Endothelial cell of umbilical vein (primary cell): ENCODE results near the gene ADAMTS12. TPM values are rescaled to one million over a fixed set of nuclear protein-coding genes. Genes with fewer than 3 reads are reported as not detected.

Experiments used
- BruUV-seq: library from RNA; stranded (reverse); fragments of 400-500 nt; replicated peaks from 2 replicates; lab custom pipeline; 2021; lab: Mats Ljungman, UMichigan
- CTCF ChIA-PET: fragments of 300-600, 350-600 bp; sonication (Branson Sonifier 250); formaldehyde crosslinking; loops from one replicate; lab custom pipeline; 2021; ENCODE audit warnings: antibody characterized with exemption, inconsistent platforms; lab: Charles Lee
- POLR2A ChIA-PET: fragments of 300-600, 350-600 bp; sonication (Branson Sonifier 250); formaldehyde crosslinking; loops from one replicate; lab custom pipeline; 2021; ENCODE audit warnings: antibody characterized with exemption, inconsistent platforms; lab: Charles Lee
- DNase-seq: peaks from one replicate; pipeline ENCODE4 v3.0.0-alpha.2; 2011; ENCODE audit warnings: low read depth, low spot score
- FAIRE-seq: peaks from 2 replicates; lab custom pipeline; 2011; peaks lifted over from hg19 to GRCh38; lab: Jason Lieb, UNC
- H2AFZ ChIP-seq: 2 replicates; pipeline ENCODE4 v1.6.0; 2012; ENCODE audit warnings: low read depth, low read length, control low read depth, inconsistent platforms
- H3K27ac ChIP-seq: 2 replicates; pipeline ENCODE4 v1.5.1; 2011; ENCODE audit warnings: low read depth, mild to moderate bottlenecking, control low read depth, low read length, moderate library complexity; ENCODE audit not compliant: insufficient read depth
- H3K27me3 ChIP-seq, 2 experiments: 2 replicates each; pipeline versions ENCODE4 v1.6.0 to v1.6.1; 2011; ENCODE audit warnings: low read length in 2 of 2, mixed read lengths in 1 of 2; ENCODE audit not compliant: control insufficient read depth in 2 of 2, insufficient read depth in 2 of 2
- H3K36me3 ChIP-seq, 2 experiments: 2 replicates in 1 of 2; 3 replicates in 1 of 2; pipeline ENCODE4 v1.5.1; 2011; ENCODE audit warnings: low read length in 2 of 2, mild to moderate bottlenecking in 1 of 2, moderate library complexity in 1 of 2; ENCODE audit not compliant: control insufficient read depth in 2 of 2, insufficient read depth in 2 of 2; ENCODE audit errors: extremely low read depth in 1 of 2
- H3K4me1 ChIP-seq: 3 replicates; pipeline ENCODE4 v1.5.1; 2011; ENCODE audit warnings: mild to moderate bottlenecking, low read length; ENCODE audit not compliant: control insufficient read depth, insufficient read depth; ENCODE audit errors: extremely low read depth
- H3K4me2 ChIP-seq: 2 replicates; pipeline ENCODE4 v1.6.1; 2011; ENCODE audit warnings: low read length, control low read depth, mixed read lengths; ENCODE audit not compliant: insufficient read depth
- H3K4me3 ChIP-seq, 3 experiments: fragments of 200-600 bp in 1 of 3; sonication (generic), shearing (Covaris generic) in 1 of 3; replicated peaks in 1 of 3; 2 replicates each; pipeline ENCODE4 v1.5.1; 2011 to 2016; ENCODE audit warnings: control low read depth in 3 of 3, low read length in 3 of 3, mild to moderate bottlenecking in 2 of 3, inconsistent platforms in 1 of 3, low read depth in 1 of 3, moderate library complexity in 1 of 3; ENCODE audit not compliant: insufficient read depth in 1 of 3
- H3K79me2 ChIP-seq: 2 replicates; pipeline ENCODE4 v1.6.0; 2012; ENCODE audit warnings: low read length, inconsistent platforms; ENCODE audit not compliant: control insufficient read depth, insufficient read depth
- H3K9ac ChIP-seq: replicated peaks from 2 replicates; pipeline ENCODE3; 2011; ENCODE audit warnings: low read length, control low read depth; ENCODE audit not compliant: insufficient read depth; ENCODE audit errors: extremely low read depth
- H3K9me1 ChIP-seq: replicated peaks from 3 replicates; pipeline ENCODE4 v1.6.0; 2011; ENCODE audit warnings: mild to moderate bottlenecking, low read length; ENCODE audit not compliant: control insufficient read depth, insufficient read depth; ENCODE audit errors: extremely low read depth
- H3K9me3 ChIP-seq: replicated peaks from 2 replicates; pipeline ENCODE4 v1.5.1; 2012; ENCODE audit warnings: low read length, inconsistent platforms; ENCODE audit not compliant: control insufficient read depth, insufficient read depth
- H4K20me1 ChIP-seq: replicated peaks from 2 replicates; pipeline ENCODE3; 2011; ENCODE audit warnings: mild to moderate bottlenecking, low read length; ENCODE audit not compliant: control insufficient read depth, insufficient read depth; ENCODE audit errors: extremely low read depth
- CTCF ChIP-seq, 2 donors: IDR thresholded peaks; 1 replicate in 1 of 2; 2 replicates in 1 of 2; pipeline ENCODE4 v1.5.1; 2011; ENCODE audit warnings: low read length in 2 of 2, mild to moderate bottlenecking in 2 of 2, moderate library complexity in 2 of 2, control low read depth in 1 of 2, inconsistent platforms in 1 of 2, low read depth in 1 of 2; ENCODE audit not compliant: insufficient read depth in 1 of 2; ENCODE audit errors: extremely low read depth in 1 of 2
- FOS ChIP-seq: IDR thresholded peaks from 2 replicates; pipeline ENCODE4 v1.6.1; 2011; ENCODE audit warnings: mild to moderate bottlenecking, low read length, moderate library complexity, borderline replicate concordance; ENCODE audit not compliant: insufficient read depth
- MYC ChIP-seq: IDR thresholded peaks from one replicate; pipeline ENCODE4 v1.6.1; 2011; ENCODE audit warnings: mild to moderate bottlenecking, low read depth, low read length
- POLR2A ChIP-seq: IDR thresholded peaks from 2 replicates; pipeline ENCODE4 v1.6.1; 2012; ENCODE audit warnings: low read depth, mild to moderate bottlenecking, control low read depth, low read length
- POLR2AphosphoS5 ChIP-seq: IDR thresholded peaks from 2 replicates; pipeline ENCODE4 v1.6.1; 2012; ENCODE audit warnings: low read depth, mild to moderate bottlenecking, control low read depth, low read length, moderate library complexity; ENCODE audit not compliant: insufficient read depth
- dilution Hi-C: fragments of 300-500 bp; cut with MboI; formaldehyde crosslinking; loops from one replicate; pipeline ENCODE4 v1.15.0; 2019; ENCODE audit warnings: low sequenced_read_pairs; ENCODE audit not compliant: extremely low pct_ligation_motif_present
- intact Hi-C: fragments of 100-400 bp; cut with micrococcal nuclease; formaldehyde crosslinking; loops from one replicate; pipeline ENCODE4 v1.10.0; 2022
- polyA plus RNA-seq, 4 experiments: library from polyadenylated mRNA; depleted of rRNA in 3 of 4; stranded (reverse) in 3 of 4; unstranded in 1 of 4; fragments of >200 nt; gene quantifications; 2 replicates each; pipeline versions ENCODE4 v1.2.1 to v1.2.3, GENCODE V29; 2011 to 2012; ENCODE audit warnings: missing spikeins in 1 of 4
- total RNA-seq: library from RNA; stranded (reverse); gene quantifications from 2 replicates; pipeline ENCODE4 v1.2.3, GENCODE V29; 2021
- TF ChIP-seq, protein P1 (sequence below): IDR thresholded peaks from 2 replicates; pipeline ENCODE4 v1.6.1; 2011; ENCODE audit not compliant: insufficient read depth, insufficient read length

ADAMTS12 gene
- total and polyA plus RNA-seq, 2 donors (not counting 3 experiments of a cell fraction or from before 2014, with no cell fraction given) = 0.88 TPM; not detected in 1

GRCh38 chr5:33588654-33589372, 303.0 kb downstream of the ADAMTS12 start:
- TF ChIP-seq POLR2A (no peak), CTCF (IDR thresholded peaks at IDR 0.05; ENCODE audit: extremely low read depth in 1 of 2, insufficient read depth in 1 of 2, low read depth in 1 of 2, low read length in 2 of 2) (peak; percentile 67 to 89), POLR2AphosphoS5 (no peak)
- no peak overlapping the region for H3K4me2 ChIP-seq
- POLR2A ChIA-PET = no interaction called here
- no peaks in the 10 kb centered on the region for H4K20me1 ChIP-seq
- H3K9me3 ChIP-seq = no peaks in the 10 kb centered on the region
- FAIRE-seq (peak; percentile 66), DNase-seq (peak; percentile 23)
- CTCF ChIA-PET = interaction anchor here (0.5 to 4.0 kb wide), 48 partner anchors 11 to 873 kb away, joined by 3 to 345 read pairs (median 4); partner anchors contain the start of gene RXFP3
- no peaks in the 10 kb centered on the region for H3K9me1 ChIP-seq
- H2AFZ ChIP-seq = no peak overlapping the region
- no peaks in the 10 kb centered on the region for H3K79me2 ChIP-seq
- intact Hi-C loops = loop anchor here (1.0 to 10.0 kb wide), 2 partner anchors 154 to 381 kb away; no protein-coding TSS in a partner anchor
- H3K9ac ChIP-seq = no peak overlapping the region
- no TSS peak for BruUV-seq
- H3K27me3 ChIP-seq = no peaks in the 10 kb centered on the region
- no peaks in the 10 kb centered on the region for H3K36me3 ChIP-seq
- H3K4me1 ChIP-seq = no peaks in the 10 kb centered on the region
- H3K27ac ChIP-seq = no peak overlapping the region
- dilution Hi-C loops = no loop called here
- no peak overlapping the region for H3K4me3 ChIP-seq

GRCh38 chr5:33583332-33583731, 308.5 kb downstream of the ADAMTS12 start:
- no peaks in the 10 kb centered on the region for H3K9me3 ChIP-seq
- H3K4me2 ChIP-seq = no peak overlapping the region
- TF ChIP-seq FOS (no peak), POLR2AphosphoS5 (no peak), MYC (no peak)
- TF ChIP-seq, protein P1, sequence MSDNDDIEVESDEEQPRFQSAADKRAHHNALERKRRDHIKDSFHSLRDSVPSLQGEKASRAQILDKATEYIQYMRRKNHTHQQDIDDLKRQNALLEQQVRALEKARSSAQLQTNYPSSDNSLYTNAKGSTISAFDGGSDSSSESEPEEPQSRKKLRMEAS = no peak
- H3K27me3 ChIP-seq = peaks cover 0 to 2% of the 10 kb centered on the region in 2 experiments
- FAIRE-seq (no peak), DNase-seq (no peak)
- no peaks in the 10 kb centered on the region for H3K4me1 ChIP-seq
- no peak overlapping the region for H3K9ac ChIP-seq
- intact Hi-C loops (loop anchor here (10.0 kb wide), 1 partner anchor 149 kb away; no protein-coding TSS in a partner anchor), dilution Hi-C loops (no loop called here)
- CTCF ChIA-PET = interaction anchor here (5.7 kb wide), 1 partner anchor 352 kb away, joined by 22 read pairs; the partner anchor contains the start of gene RXFP3
- no peaks in the 10 kb centered on the region for H3K79me2 ChIP-seq
- H2AFZ ChIP-seq = no peak overlapping the region
- no TSS peak for BruUV-seq
- no peaks in the 10 kb centered on the region for H4K20me1 ChIP-seq
- no peak overlapping the region for H3K27ac ChIP-seq
- H3K9me1 ChIP-seq = no peaks in the 10 kb centered on the region
- H3K4me3 ChIP-seq = no peak overlapping the region
- POLR2A ChIA-PET = no interaction called here
- no peaks in the 10 kb centered on the region for H3K36me3 ChIP-seq
